GM18870 (cell line): ENCODE measurements around the gene RIMS3.

ENCODE experiments used
- ATAC-seq: cut with Tn5 transposase; IDR thresholded peaks from one replicate; pipeline ENCODE4 v1.9.1; 2021; ENCODE audit warnings: moderate library complexity; ENCODE audit not compliant: unreplicated experiment

Gene RIMS3

DNA sequence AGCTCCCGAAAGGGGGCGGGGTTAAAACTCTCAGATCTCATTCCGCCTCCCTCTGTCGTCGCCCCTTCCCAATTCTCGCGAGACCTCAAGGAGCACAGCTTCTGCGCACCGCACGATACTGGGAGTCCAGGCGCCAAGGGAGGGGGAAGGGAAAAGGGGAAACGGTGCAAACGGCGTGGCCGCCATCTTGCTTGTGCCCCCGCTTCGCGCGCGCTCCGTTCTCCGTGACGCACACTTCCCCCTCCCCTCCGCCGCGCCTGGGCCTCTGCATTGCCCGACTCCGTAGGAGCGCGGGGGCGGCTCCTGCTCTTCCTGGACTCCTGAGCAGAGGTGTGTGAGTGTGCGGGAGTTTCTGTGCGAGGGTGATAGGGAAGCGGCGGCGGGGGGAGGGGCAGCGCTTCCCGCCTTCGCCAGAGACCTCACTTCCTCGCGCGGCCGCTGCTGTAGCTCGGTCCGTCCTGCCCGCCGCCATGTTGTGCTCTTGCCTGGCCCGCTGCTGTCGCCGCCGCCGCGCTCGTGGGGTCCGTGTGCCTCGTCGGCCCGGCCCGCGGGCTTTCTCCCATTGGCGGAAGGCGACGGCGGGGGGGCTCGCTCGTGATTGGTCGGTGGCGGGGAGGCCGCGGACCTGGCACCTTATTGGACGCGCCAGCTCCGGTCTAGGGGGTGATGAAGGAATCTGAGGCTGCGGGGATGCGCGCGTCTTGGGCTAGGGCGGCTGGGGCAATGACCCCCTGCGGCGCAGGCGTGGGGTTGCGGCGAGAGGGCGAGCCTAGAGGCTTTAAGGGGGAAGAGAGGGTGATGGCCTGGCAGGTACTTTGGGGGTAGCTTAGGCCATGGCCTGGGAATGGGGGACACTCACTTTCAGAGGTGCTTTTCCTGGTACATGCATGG, 26.3 kb upstream of the RIMS3 start, which contains the start of gene NFYC:
Gene NFYC, plus strand, starts transcription at position 167 of the 891 bp plus-strand sequence. CDS start 47,140 bp downstream, outside the sequence.
- ATAC-seq: peak; percentile 64

DNA sequence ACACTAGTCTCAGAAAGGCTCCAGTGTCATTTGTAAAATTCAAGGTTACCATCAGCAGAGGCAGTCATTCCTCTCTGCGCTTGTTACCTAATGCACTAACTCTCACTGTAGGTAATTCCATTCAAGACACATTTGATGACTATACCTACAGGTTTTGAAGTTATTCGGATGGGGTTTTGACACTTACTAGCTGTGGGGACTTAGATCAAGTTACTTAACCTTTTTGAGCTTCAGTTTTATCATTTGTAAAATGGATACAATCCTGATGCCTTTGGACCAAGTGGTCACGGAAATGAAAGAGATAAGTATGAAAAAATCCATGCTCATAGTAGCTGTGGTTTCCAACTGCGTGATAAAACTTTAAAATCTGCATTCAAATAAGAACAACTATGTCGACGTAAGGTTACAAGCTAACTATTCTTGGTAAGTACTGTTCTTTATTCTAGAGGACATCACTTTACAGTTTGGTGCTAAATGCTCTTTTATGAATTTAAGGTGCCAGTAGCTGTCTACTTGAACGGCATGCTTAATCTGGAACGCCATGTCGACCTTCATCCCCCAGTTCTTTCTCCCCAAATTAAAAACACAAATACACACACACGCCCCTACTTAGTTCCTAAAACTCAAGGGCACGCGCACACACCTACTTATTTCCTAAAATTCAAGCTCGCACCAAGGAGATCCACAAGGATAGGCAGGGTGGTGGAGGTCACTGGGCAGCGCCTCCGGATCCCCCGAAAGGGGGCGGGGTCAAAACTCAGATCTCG, 25.5 kb upstream of the RIMS3 start:
- ATAC-seq: peak; percentile 6

DNA sequence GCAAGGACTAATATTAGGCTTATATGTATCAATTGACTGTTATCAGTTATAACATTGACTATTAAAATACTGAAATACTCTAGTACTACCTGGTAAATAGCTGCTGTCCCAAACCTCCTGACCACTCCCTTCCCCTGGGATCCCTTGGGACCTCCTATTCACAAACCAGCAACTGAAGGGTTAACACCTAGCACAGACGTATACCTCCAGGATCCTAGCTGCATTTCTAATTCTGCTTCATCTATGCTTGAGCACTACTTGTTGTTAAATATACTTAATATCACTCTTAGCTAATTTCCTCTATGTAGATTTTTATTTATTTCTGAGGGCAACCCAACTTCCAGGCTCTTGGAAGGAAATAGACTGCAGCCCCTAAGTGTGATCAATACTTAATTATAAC, 24.3 kb upstream of the RIMS3 start:
- no peak for ATAC-seq

DNA sequence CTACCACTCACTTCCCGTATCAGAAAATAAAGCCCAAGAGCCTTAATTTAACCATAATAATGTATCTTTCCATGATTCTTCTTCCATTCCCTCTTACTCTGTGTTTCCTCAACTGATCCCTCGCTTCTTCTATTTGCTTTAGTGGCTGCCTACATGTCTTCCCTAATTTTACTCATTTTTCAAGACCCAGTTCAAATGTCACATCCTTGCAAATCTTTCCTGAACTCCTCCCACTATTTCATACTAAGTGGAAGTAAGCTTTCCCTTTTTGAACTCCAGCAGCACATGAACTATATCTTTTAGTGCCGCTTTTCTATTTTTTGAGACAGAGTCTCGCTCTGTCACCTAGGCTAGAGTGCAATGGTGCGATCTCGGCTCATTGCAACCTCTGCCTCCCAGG, 22.2 kb upstream of the RIMS3 start:
- no peak for ATAC-seq

DNA sequence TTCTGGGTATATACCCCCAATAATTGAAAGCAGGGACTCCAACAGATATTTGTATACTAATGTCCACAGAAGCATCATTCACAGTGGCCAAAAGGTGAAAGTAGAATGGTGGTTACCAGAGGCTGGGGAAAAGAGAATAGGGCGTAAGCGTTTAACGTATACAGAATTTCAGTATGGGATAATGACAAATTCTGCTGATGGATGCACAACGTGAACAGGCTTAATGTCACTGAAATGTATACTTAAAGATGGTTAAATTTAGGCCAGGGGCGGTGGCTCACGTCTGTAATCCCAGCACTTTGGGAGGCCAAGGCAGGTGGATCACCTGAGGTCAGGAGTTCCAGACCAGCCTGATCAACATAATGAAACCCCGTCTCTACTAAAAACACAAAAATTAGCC, 21.6 kb upstream of the RIMS3 start:
- ATAC-seq: no peak

DNA sequence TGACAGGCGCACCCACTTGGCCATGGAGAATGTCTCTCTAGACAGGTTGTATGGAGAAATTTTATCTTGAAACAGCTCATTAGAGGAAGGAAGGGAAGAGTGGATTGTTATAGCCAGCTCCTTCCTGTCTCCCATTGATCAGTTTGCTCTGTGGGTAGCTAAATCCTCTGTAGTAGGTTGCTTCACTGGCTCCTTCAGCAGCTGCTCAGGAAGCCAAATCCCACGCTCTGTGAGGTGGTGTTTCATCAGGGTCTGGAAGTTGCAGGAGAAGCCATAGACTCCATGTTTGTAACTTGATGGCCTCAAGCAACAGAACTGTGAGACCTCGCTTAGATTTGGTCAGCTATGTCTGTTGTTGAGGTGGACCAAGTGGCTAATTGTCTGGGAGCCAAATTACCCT, 19.2 kb upstream of the RIMS3 start:
- no peak for ATAC-seq

DNA sequence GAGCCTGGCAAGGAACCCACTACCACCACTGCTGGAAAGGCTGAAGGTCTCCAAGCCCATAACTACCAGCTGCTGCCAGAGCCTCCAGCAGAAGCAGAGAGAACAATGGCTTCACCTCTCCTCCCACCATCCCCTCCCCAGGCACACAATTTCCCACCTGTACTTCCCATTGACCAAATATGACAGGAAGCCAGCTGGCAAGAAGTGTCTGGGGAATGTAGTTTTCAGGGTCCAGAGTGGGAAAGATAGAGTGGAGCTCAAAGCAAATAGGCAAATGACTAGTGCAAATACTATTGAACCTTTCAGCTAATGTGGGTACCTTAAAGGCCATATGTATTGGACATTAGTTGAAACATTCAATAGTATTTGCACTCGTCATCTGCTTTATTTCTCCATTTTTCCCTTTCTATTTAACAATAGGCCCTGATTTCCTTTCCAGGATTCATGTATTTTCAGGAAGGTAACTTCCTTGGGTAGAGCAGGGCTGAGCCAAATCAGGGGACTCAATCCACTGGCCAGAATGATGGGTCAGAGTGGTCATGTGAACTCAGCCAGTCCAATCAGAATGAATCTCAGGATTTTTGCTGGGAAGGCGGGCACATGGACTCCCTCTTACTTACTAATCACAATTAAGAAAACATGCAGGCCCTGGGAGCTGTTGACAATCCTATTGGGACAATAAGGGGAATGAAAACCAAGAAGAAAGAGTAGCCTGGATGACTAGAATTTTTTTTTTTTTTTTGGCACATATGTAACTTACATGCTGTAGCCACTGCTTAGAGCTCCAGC, 13.9 kb upstream of the RIMS3 start:
- ATAC-seq: no peak

DNA sequence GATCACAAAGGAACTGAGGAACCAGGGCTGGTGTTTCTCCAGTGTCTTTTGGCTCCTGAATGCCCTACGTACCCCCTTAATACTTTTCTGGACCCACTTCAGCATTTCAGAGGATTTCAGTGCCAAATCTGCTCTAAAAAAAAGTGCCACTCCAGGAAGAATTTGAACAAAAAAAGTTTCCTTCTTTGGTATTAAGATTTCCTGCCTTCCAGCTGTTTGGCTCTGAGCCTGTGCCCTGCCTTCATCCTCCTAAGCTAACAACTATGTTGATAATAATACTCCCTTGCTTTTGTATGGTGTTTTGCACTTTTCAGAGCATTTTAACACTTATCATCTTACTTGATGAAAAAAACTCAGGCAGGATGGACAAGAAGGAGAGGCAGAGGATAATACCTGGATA, 11.0 kb upstream of the RIMS3 start:
- no peak for ATAC-seq

DNA sequence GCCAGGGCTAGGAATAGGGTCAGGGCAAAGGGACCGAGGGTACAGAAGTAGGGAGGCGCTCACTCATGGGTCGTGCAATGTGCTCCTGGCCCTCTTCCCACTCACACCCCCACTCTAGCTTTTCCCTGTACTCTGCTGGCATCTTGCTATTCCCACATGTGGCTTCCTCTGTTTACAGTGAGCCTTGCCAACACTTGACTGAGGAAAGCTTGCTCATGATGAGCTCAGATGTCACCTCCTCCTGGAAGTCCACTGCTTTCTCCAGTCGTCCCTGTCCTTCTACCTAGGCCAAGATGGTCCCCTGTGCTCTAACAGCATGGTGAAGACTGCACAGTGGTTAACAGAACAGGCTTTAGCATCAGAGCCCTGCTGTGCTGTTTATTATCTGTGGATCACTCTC, 8.0 kb upstream of the RIMS3 start:
- no peak for ATAC-seq

DNA sequence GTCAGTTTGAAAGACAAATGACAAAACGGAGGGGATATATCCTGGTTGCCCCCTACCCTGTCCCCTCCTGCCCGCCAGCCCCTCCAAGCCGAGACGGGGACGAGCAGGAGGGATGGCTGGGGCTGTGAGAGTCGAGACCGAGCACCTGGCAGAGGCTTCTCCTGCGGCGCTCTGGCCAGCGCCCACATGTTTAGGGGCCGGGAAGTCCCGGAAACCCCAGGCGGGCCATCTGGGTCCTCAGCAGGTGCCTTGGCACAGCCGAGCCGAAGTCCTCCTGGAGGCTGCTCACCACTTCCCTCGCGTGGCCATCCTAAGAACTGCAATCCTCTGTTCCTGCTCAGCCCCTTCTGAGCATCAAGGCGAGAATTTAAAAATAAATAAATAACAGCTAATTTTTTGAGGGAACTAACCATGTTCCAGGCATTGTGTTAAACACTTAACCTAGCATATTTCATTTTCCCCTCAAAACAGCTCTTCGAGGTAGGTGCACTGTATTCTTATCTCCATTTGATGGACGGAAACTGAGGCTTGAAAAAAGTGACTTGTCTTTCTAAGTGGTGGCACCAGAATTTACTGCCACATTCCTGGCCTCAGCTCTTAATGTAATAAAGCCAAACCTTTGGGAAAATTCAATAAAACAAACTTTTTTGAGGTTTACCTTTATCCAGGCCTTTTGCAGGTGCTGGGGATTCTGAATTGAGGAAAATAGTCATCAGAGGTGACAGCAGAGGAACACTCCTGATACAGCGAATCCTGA, 3.5 kb upstream of the RIMS3 start:
- peak; percentile 56 for ATAC-seq

DNA sequence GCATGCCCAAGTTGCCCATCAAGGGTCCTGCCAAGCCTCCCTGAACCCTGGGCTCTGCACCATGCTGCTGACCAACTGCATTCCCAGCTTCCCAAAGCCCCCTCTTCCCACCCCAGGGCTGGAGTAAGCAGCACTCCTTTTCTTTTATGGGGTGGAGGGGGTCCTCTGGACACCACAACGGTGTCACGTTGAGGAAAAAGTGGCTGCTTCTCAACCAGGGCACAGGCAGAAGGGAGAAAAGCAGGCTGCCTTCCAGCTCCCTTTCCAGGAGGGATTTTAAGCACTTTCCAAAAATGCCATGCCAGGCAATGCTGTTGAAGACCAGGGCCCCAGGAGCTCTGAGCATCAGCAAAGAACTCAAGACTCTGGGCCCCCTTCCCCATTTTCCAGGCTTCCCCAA, 691 bp downstream of the RIMS3 start:
- no peak for ATAC-seq

DNA sequence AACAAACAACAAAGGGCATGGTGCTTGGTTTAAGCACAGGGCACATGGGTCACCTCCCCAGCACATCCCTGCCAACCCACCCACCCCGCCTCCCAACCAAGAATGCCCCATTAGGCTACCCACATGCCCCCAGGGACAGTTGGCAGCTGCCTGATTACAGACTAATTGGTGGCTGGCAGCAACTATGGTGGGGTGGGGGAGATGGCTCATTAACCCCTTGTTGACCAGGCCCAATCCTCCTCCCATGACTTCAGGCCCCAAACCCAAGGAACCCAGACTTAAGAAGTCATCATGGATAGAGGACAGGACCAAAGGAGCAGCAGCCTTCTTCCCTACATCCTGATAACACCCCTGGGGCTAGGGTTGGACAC, 1.3 kb downstream of the RIMS3 start:
- ATAC-seq: no peak

DNA sequence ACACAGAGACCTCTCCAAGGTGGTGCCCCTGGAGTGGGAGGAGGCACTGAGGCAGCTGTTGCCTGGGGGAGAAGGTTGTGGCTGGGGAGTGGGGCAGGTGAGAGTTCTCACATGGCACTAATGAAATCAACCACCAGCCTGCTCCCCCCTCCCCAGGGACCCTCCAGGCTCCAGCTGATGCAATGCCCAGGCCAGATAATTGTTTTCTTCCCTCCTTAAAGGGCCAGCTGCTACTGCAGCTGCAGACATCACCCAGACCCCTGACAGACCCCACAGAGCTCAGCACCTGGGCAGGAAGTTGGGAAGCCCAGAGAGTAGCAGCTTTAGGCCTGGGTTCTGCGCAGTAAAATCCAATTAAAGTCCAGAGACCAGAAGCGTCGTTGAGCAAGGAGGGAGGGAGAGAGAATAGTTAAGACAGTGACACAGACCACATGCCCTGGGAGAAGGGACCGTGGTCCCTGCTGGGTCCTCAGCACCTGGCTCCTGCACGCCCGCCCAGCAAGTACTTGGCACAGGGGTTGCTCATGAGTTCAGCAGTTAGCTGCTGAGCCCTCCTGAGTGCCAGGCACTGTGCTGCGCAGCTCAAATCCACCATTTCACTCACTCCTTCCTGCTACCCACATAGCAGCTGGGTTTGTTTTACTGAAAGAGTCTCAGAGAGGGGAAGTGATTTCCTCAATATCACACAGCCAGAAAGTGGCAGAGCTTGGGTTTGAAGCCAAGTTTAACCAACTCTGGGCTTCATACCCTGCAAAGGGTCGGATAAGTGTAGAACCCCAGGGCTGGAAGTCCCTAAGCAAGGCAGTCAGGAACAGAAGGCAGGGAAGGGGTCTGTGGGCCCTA, 1.9 kb downstream of the RIMS3 start:
- no peak for ATAC-seq

DNA sequence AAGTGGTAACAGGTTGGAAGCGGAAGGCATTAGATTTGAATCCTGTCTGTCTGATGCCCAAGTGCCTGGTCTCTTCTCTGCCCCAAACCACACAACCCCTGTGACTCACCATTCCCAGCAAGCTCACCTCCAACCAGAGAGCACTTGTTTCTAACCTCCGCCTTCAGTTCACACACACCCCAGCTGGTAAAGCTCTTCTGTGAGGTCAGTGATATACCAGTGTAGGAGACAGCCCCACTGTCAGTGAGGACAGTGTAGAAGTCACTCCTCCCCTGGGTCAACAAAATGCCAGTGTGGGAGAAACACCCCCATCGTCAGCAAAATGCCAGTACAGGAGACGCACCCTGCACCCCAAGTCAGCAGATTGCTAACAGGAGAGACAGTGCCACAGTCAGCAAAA, 2.6 kb downstream of the RIMS3 start:
- no peak for ATAC-seq

DNA sequence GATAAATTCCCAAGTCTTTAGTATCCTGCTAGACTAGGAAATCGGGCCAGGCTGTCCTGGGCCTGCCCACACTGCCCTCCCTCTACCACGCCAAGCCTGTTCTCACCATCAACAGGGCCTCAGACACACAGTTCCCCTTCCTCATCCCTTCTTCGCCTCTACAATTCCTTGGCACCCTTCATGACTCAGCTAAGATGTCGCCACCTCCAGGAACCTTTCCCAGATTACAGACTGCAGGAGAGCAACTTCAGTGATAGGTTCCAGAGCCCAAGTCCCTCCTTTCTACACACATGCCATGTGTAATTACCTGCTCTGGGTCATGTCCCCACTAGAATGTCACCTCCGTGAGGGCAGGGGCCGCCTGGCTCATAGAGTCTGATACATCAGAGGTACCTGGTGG, 3.3 kb downstream of the RIMS3 start:
- no peak for ATAC-seq

DNA sequence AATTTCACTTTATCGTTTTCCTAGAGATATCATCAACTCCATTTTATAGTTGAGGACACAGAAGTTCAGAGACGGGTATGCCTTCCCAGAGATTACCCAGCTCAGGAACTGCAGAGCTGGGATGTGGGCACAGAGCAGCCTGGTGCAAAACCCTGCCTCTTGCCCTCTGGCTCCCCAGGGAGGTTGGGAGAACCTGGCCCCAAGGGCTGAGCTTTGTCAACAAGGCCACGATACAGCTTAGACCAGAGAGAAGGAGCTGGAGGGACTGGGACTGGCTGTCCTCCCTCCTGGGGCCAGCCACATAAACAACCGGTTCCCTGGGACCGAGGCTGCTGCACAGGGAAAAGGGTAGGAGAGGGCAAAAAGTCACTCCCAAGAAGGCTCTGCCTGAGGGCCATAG, 3.8 kb downstream of the RIMS3 start:
- no peak for ATAC-seq

DNA sequence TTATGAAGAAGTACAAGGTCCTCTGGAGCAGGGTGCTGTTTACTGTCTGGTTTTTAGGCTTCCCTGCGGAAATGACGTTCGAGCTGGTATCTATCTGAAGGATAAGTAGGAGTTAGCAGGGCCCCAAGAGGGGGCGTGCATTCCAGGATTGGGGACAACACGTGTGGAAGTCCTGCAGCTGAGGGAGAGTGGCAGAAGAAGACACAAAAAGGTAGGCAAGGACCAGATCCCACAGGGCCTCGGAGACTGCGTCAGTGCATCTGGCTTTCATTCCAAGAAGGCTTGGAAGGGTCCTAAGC, 5.9 kb downstream of the RIMS3 start:
- ATAC-seq: no peak

DNA sequence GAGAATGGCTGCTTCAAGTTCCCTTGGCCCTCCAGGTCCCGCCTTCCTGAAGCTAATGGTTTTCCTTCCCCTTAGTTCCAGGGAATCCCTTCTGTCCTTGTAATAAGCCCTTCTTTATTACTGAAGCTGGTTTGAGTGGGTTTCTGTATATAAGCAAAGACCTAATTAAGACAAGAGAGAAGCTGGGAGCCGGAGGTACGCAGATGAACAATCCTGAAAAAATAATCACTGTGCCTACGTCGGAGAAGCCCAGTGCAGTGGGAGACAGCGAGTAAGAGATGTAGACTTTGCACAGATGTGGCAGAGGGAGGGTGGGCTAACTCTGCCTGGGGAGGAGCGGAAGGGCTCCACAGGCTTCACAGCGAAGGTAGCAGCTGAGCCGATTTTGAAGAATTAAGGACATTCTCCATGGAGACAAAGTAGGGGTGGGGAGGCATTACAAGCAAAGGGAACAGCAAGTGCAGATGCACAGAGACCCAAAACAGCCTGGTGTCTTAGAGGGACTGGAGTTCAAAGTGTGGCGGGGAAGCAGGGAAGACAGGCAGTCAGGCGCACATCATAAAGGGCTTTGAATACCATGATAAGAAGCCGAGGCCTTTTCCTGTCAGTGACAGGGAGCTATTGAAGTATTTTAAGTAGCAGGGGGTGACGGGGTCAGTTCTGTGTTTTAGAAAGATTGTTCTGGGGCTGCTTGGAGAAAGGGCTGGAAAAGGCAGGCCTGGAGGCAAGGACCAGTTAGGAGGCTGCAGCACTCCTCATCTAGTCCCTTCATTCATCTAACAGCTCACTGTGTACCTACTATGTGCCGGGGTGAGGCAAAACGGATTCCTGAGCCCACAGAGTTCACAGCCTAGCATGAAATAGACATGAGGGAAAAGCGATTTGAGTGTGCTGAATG, 6.5 kb downstream of the RIMS3 start:
- ATAC-seq: no peak

DNA sequence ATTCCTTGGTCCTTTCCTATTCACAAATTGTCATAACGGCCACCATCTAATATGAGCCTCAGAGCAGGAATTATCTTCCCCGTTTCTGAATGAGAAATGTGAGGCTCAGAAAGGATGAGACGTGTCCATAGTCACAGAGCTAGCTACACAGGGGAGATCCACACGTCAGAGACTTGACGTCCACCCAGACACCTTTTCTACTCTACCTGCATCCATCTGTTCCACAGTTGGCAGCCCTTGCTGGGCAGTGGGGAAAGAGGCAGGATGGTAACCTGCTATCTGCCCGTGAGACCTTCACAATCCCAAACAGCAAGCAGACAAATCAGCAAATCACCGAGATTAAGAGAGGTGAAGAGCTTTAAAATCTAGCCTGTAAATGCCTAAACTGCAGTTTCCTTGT, 8.4 kb downstream of the RIMS3 start:
- ATAC-seq: no peak
